ENCODE results near the gene TWF1.

The TWF1 gene

GRCh38 chr12:43760396-43760795 lies 45.7 kb downstream of the TWF1 start:
- Histone ChIP-seq H3K4me1 (ENCODE audit: control insufficient read depth, insufficient read depth, low read length) (0 out of 2 replicates have a peak, but pooled peaks cover 2% of the 10 kb centered on the region), H3K4me3 (ENCODE audit: low read depth, low read length) (no peak overlapping the region), H3K36me3 (ENCODE audit: control insufficient read depth in 2 of 2, insufficient read depth in 1 of 2, low read length in 2 of 2) (peaks cover 0 to 2% of the 10 kb centered on the region in 2 experiments; a peak in 1 of 3 replicates), H3K9me3 (ENCODE audit: control insufficient read depth, insufficient read depth, low read depth, low read length) (no peaks in the 10 kb centered on the region), H3K27ac (ENCODE audit: extremely low read depth, low read depth, low read length) (no peak overlapping the region)
- POLR2A ChIA-PET, result no interaction called here
- CTCF ChIA-PET, result interaction anchor here (1.0 to 1.9 kb wide), 3 partner anchors 8 to 122 kb away, joined by 3 to 8 read pairs (median 8); no protein-coding TSS in a partner anchor
- TF ChIP-seq ZNF692 (tag by site-specific recombination; IDR thresholded peaks at IDR 0.05) (0 out of 2 replicates have a peak, but pooled peaks have one; percentile 17), ZNF600 (tag by site-specific recombination; IDR thresholded peaks at IDR 0.05) (0 out of 2 replicates have a peak, but pooled peaks have one; percentile 24), ZBTB21 (tag by site-specific recombination; IDR thresholded peaks at IDR 0.05) (no peak)

GRCh38 chr12:43758728-43759563 lies 47.2 kb downstream of the TWF1 start, which contains the start of the genes IRAK4 and PUS7L:
Gene IRAK4 (plus strand): TSS chr12:43758951. CDS start chr12:43768112, 9,161 bp downstream.
Gene PUS7L (minus strand): TSS chr12:43758790. CDS start chr12:43755245, 3,545 bp downstream.
- Histone ChIP-seq H3K4me3 (ENCODE audit: low read depth, low read length) (peak within 1 kb of the TSS; percentile 69), H3K4me1 (ENCODE audit: control insufficient read depth, insufficient read depth, low read length) (0 out of 2 replicates have a peak, but pooled peaks cover 2% of the 10 kb centered on the region), H3K27ac (ENCODE audit: extremely low read depth, low read depth, low read length) (peak within 1 kb of the TSS; percentile 60), H3K36me3 (ENCODE audit: control insufficient read depth in 2 of 2, insufficient read depth in 1 of 2, low read length in 2 of 2) (peaks cover 3 to 13% of the 10 kb centered on the region in 2 experiments; a peak in 2 of 3 replicates), H3K9me3 (ENCODE audit: control insufficient read depth, insufficient read depth, low read depth, low read length) (no peaks in the 10 kb centered on the region)
- POLR2A ChIA-PET, result interaction anchor here (0.6 kb wide), 1 partner anchor 31 kb away, joined by 5 read pairs; no protein-coding TSS in a partner anchor
- CTCF ChIA-PET, result interaction anchor here (0.6 to 1.9 kb wide), 6 partner anchors 9 to 545 kb away, joined by 3 to 8 read pairs (median 4); no protein-coding TSS in a partner anchor
- TF ChIP-seq ZNF24 (tag by site-specific recombination; IDR thresholded peaks at IDR 0.05) (no peak), ZNF670 (tag by site-specific recombination; IDR thresholded peaks at IDR 0.05; ENCODE audit: low read depth) (no peak), ZNF830 (tag by site-specific recombination; IDR thresholded peaks at IDR 0.05; ENCODE audit: low read depth) (no peak), REPIN1 (tag by site-specific recombination; IDR thresholded peaks at IDR 0.05; ENCODE audit: low read depth) (no peak), ZNF26 (tag by site-specific recombination; IDR thresholded peaks at IDR 0.05) (no peak), GFI1B (tag by site-specific recombination; IDR thresholded peaks at IDR 0.05) (no peak), ZNF610 (tag by site-specific recombination; IDR thresholded peaks at IDR 0.05; ENCODE audit: borderline replicate concordance) (no peak), MEIS1 (CRISPR knock-in tag; IDR thresholded peaks at IDR 0.05; ENCODE audit: borderline replicate concordance) (no peak), ZNF211 (tag by site-specific recombination; IDR thresholded peaks at IDR 0.05; ENCODE audit: low read depth) (no peak), ZBTB10 (tag by site-specific recombination; IDR thresholded peaks at IDR 0.05) (no peak; the same call in 1 of the 2 replicates), PRDM1 (tag by site-specific recombination; IDR thresholded peaks at IDR 0.05) (peak; percentile 87), ZFP37 (tag by site-specific recombination; IDR thresholded peaks at IDR 0.05) (no peak), ZFP3 (tag by site-specific recombination; IDR thresholded peaks at IDR 0.05; ENCODE audit: low read depth) (no peak), ZNF768 (tag by site-specific recombination; IDR thresholded peaks at IDR 0.05) (no peak), ZNF654 (tag by site-specific recombination; IDR thresholded peaks at IDR 0.05; ENCODE audit: low read depth) (peak; percentile 29), ZNF626 (tag by site-specific recombination; IDR thresholded peaks at IDR 0.05) (no peak), ZNF335 (tag by site-specific recombination; conservative IDR thresholded peaks at IDR 0.05) (peak; percentile 58), ZNF514 (tag by site-specific recombination; IDR thresholded peaks at IDR 0.05) (no peak), ZNF501 (tag by site-specific recombination; IDR thresholded peaks at IDR 0.05) (0 out of 2 replicates have a peak, but pooled peaks have one; percentile 7), SP3 (tag by site-specific recombination; IDR thresholded peaks at IDR 0.05) (peak; percentile 73), OVOL3 (tag by site-specific recombination; IDR thresholded peaks at IDR 0.05) (no peak), ZNF394 (tag by site-specific recombination; IDR thresholded peaks at IDR 0.05; ENCODE audit: borderline replicate concordance) (peak; percentile 31; the same call in 1 of the 2 replicates), ZBTB6 (tag by site-specific recombination; IDR thresholded peaks at IDR 0.05) (no peak)
